H9 (cell line): ENCODE measurements around the gene RABEP1. TPM values are rescaled to one million over a fixed set of nuclear protein-coding genes. Genes with fewer than 3 reads are reported as not detected.

Experiments
- DNase-seq: peaks from one replicate; pipeline ENCODE4 v3.0.0-alpha.2; 2017
- H2AFZ ChIP-seq: one replicate; pipeline ENCODE4 v1.6.1; 2013; ENCODE audit warnings: mild to moderate bottlenecking, low read length, control low read depth, moderate library complexity
- H2AK5ac ChIP-seq: 2 replicates; pipeline ENCODE4 v1.6.1; 2013; ENCODE audit warnings: low read length, control low read depth, mixed read lengths; ENCODE audit not compliant: insufficient read length
- H2BK120ac ChIP-seq: one replicate; pipeline ENCODE4 v1.6.1; 2013; ENCODE audit warnings: low read depth, mild to moderate bottlenecking, low read length, control low read depth, inconsistent platforms; ENCODE audit not compliant: poor library complexity, severe bottlenecking
- H2BK12ac ChIP-seq: 2 replicates; pipeline ENCODE4 v1.6.1; 2013; ENCODE audit warnings: low read length, control low read depth, mixed read lengths, low read depth; ENCODE audit not compliant: insufficient read length
- H2BK15ac ChIP-seq: 2 replicates; pipeline ENCODE4 v1.6.1; 2013; ENCODE audit warnings: low read depth, low read length, control low read depth
- H2BK20ac ChIP-seq: one replicate; pipeline ENCODE4 v1.6.1; 2013; ENCODE audit warnings: low read depth, mild to moderate bottlenecking, low read length, control low read depth, inconsistent platforms; ENCODE audit not compliant: poor library complexity, severe bottlenecking
- H2BK5ac ChIP-seq: 2 replicates; pipeline ENCODE4 v1.6.1; 2013; ENCODE audit warnings: low read length, control low read depth, mixed read lengths; ENCODE audit not compliant: insufficient read length
- H3K14ac ChIP-seq: 2 replicates; pipeline ENCODE4 v1.6.1; 2013; ENCODE audit warnings: low read length, control low read depth; ENCODE audit not compliant: insufficient read depth
- H3K18ac ChIP-seq: 2 replicates; pipeline ENCODE4 v1.6.1; 2013; ENCODE audit warnings: low read depth, mild to moderate bottlenecking, mixed read lengths, low read length, control low read depth; ENCODE audit not compliant: insufficient read length
- H3K23ac ChIP-seq: 2 replicates; pipeline ENCODE4 v1.6.1; 2013; ENCODE audit warnings: low read length, control low read depth, mixed read lengths, low read depth; ENCODE audit not compliant: insufficient read length
- H3K23me2 ChIP-seq: 2 replicates; pipeline ENCODE4 v1.6.1; 2013; ENCODE audit warnings: low read depth, mild to moderate bottlenecking, mixed read lengths, low read length, control low read depth; ENCODE audit not compliant: insufficient read length, poor library complexity, severe bottlenecking
- H3K27ac ChIP-seq: 2 replicates; pipeline ENCODE4 v1.5.1; 2013; ENCODE audit warnings: low read length, control low read depth, mixed read lengths, low read depth; ENCODE audit not compliant: insufficient read length
- H3K27me3 ChIP-seq: 2 replicates; pipeline ENCODE4 v1.6.1; 2013; ENCODE audit warnings: low read length, control low read depth, inconsistent platforms; ENCODE audit not compliant: insufficient read depth
- H3K4ac ChIP-seq: 2 replicates; pipeline ENCODE4 v1.6.1; 2013; ENCODE audit warnings: low read depth, mild to moderate bottlenecking, control low read depth, inconsistent platforms, low read length, moderate library complexity
- H3K4me1 ChIP-seq: 2 replicates; pipeline ENCODE4 v1.6.1; 2013; ENCODE audit warnings: low read length, control low read depth, inconsistent platforms; ENCODE audit not compliant: insufficient read depth
- H3K4me2 ChIP-seq: 2 replicates; pipeline ENCODE4 v1.6.1; 2013; ENCODE audit warnings: low read length, control low read depth, mixed read lengths; ENCODE audit not compliant: insufficient read length, insufficient read depth
- H3K56ac ChIP-seq: 2 replicates; pipeline ENCODE4 v1.6.1; 2013; ENCODE audit warnings: low read depth, mild to moderate bottlenecking, mixed read lengths, low read length, control low read depth; ENCODE audit not compliant: insufficient read length
- H3K79me1 ChIP-seq: 2 replicates; pipeline ENCODE4 v1.6.1; 2013; ENCODE audit warnings: low read depth, mild to moderate bottlenecking, moderate library complexity, low read length, control low read depth, inconsistent platforms; ENCODE audit not compliant: insufficient read depth, poor library complexity, severe bottlenecking
- H3K79me2 ChIP-seq: 2 replicates; pipeline ENCODE4 v1.6.1; 2013; ENCODE audit warnings: low read length, control low read depth, inconsistent platforms; ENCODE audit not compliant: insufficient read depth
- H3K9ac ChIP-seq: 2 replicates; pipeline ENCODE4 v1.6.1; 2013; ENCODE audit warnings: low read length, control low read depth, mixed read lengths; ENCODE audit not compliant: insufficient read length; ENCODE audit errors: extremely low read depth
- H3K9me3 ChIP-seq: one replicate; pipeline ENCODE4 v1.6.1; 2013; ENCODE audit warnings: low read depth, low read length, inconsistent platforms; ENCODE audit not compliant: control insufficient read depth
- H3T11ph ChIP-seq: one replicate; pipeline ENCODE4 v1.6.1; 2013; ENCODE audit warnings: mild to moderate bottlenecking, low read length, control low read depth, inconsistent platforms
- H4K20me1 ChIP-seq: one replicate; pipeline ENCODE4 v1.6.1; 2013; ENCODE audit not compliant: control insufficient read depth, insufficient read length, insufficient read depth
- H4K5ac ChIP-seq: 2 replicates; pipeline ENCODE4 v1.6.1; 2013; ENCODE audit warnings: low read depth, mild to moderate bottlenecking, mixed read lengths, low read length, control low read depth; ENCODE audit not compliant: insufficient read length
- H4K8ac ChIP-seq: replicated peaks from 2 replicates; pipeline ENCODE4 v1.6.1; 2013; ENCODE audit warnings: low read length, control low read depth, mixed read lengths, low read depth; ENCODE audit not compliant: insufficient read length
- H4K91ac ChIP-seq: 2 replicates; pipeline ENCODE4 v1.6.1; 2013; ENCODE audit warnings: low read depth, mild to moderate bottlenecking, moderate library complexity, mixed read lengths, low read length, control low read depth; ENCODE audit not compliant: insufficient read length
- H3K27ac Mint-ChIP-seq, 3 experiments: 2 replicates in 2 of 3; 3 replicates in 1 of 3; pipeline ENCODE4 v1.8.0; 2020 to 2021; ENCODE audit warnings: mixed read lengths in 3 of 3, mild to moderate bottlenecking in 1 of 3, moderate library complexity in 1 of 3
- H3K27me3 Mint-ChIP-seq: 2 replicates; pipeline ENCODE4 v1.8.0; 2021; ENCODE audit warnings: low read depth, mild to moderate bottlenecking, moderate library complexity, mixed read lengths
- H3K36me3 Mint-ChIP-seq, 3 experiments: 2 replicates in 2 of 3; 3 replicates in 1 of 3; pipeline ENCODE4 v1.8.0; 2020 to 2021; ENCODE audit warnings: low read depth in 3 of 3, mixed read lengths in 3 of 3; ENCODE audit not compliant: insufficient read depth in 1 of 3
- H3K4me1 Mint-ChIP-seq, 2 experiments: 2 replicates each; pipeline ENCODE4 v1.8.0; 2020; ENCODE audit warnings: mixed read lengths in 2 of 2
- H3K4me3 Mint-ChIP-seq, 2 experiments: 2 replicates in 1 of 2; 3 replicates in 1 of 2; pipeline ENCODE4 v1.8.0; 2020 to 2021; ENCODE audit warnings: mild to moderate bottlenecking in 2 of 2, mixed read lengths in 2 of 2, moderate library complexity in 1 of 2
- H3K9me3 Mint-ChIP-seq, 2 experiments: 2 replicates in 1 of 2; 3 replicates in 1 of 2; pipeline ENCODE4 v1.8.0; 2020; ENCODE audit warnings: mild to moderate bottlenecking in 2 of 2, mixed read lengths in 2 of 2, moderate library complexity in 1 of 2
- CTCF ChIP-seq: fragments of 200-600 bp; sonication (generic); conservative IDR thresholded peaks from 3 replicates; pipeline ENCODE4 v1.8.0; 2021; ENCODE audit warnings: antibody characterized with exemption, mild to moderate bottlenecking
- WGBS: extraction: QIAGEN DNeasy Blood & Tissue Kit; methylation state at CpG from one replicate; pipeline ENCODE4 v1.1.7; 2013; ENCODE audit warnings: missing lambda C conversion rate, low lambda C conversion rate, mixed read lengths; ENCODE audit not compliant: insufficient read length; ENCODE audit errors: extremely low coverage; 5-methylcytosine and 5-hydroxymethylcytosine counted together
- total RNA-seq: library from RNA; stranded (reverse); gene quantifications from 2 replicates; pipeline ENCODE4 v1.2.1, GENCODE V29; 2021

Gene RABEP1
- total RNA-seq, 1 experiment from 2014 or later, result 46.9 TPM

GRCh38 chr17:5325851-5326250, 43.8 kb downstream of the RABEP1 start:
- H3K9me3 ChIP-seq, result no peaks in the 10 kb centered on the region
- H3K18ac ChIP-seq, result no peak overlapping the region
- H2BK15ac ChIP-seq, result no peak overlapping the region
- no peaks in the 10 kb centered on the region for H3K4me1 ChIP-seq
- H4K91ac ChIP-seq, result no peak overlapping the region
- no peak overlapping the region for H4K8ac ChIP-seq
- H3K9me3 Mint-ChIP-seq, result no peaks in the 10 kb centered on the region; a peak in 1 of 5 replicates
- H3K27me3 ChIP-seq, result no peaks in the 10 kb centered on the region
- H3K27ac ChIP-seq, result no peak overlapping the region
- H3K23me2 ChIP-seq, result no peaks in the 10 kb centered on the region
- no peaks in the 10 kb centered on the region for H4K20me1 ChIP-seq
- no peak overlapping the region for H3K9ac ChIP-seq
- no peak overlapping the region for H2BK12ac ChIP-seq
- H3K36me3 Mint-ChIP-seq, result peaks cover 0 to 11% (median 8%) of the 10 kb centered on the region in 3 experiments; a peak in 5 of 7 replicates
- H2BK20ac ChIP-seq, result no peak overlapping the region
- H3K14ac ChIP-seq, result no peak overlapping the region
- no peaks in the 10 kb centered on the region for H3K27me3 Mint-ChIP-seq
- H3K4me2 ChIP-seq, result no peak overlapping the region
- TF ChIP-seq CTCF, result no peak
- no peak overlapping the region for H3K27ac Mint-ChIP-seq
- H3K56ac ChIP-seq, result no peak overlapping the region
- no peak overlapping the region for H3K23ac ChIP-seq
- no peak overlapping the region for H2AK5ac ChIP-seq
- no peak overlapping the region for H2BK5ac ChIP-seq
- no peak overlapping the region for H4K5ac ChIP-seq
- no peak overlapping the region for H2BK120ac ChIP-seq
- H3K4ac ChIP-seq, result no peak overlapping the region
- peaks cover 4% of the 10 kb centered on the region for H3K79me1 ChIP-seq
- H2AFZ ChIP-seq, result no peak overlapping the region
- H3T11ph ChIP-seq, result no peak overlapping the region
- DNase-seq, result no peak
- no peaks in the 10 kb centered on the region for H3K79me2 ChIP-seq
- no peaks in the 10 kb centered on the region for H3K4me1 Mint-ChIP-seq
- no CpG with 5 or more reads among the region's 4 CpGs for WGBS
- no peak overlapping the region for H3K4me3 Mint-ChIP-seq
